H1 (cell line): Measurements from ENCODE around the gene MAPKAPK2.

Experiments used
- CBX8 ChIP-seq: fragments of 300-800, 300-1000 bp; sonication (generic); IDR thresholded peaks from 2 replicates; pipeline ENCODE4 v1.7.1; 2016; ENCODE audit warnings: low read depth, low read length, borderline replicate concordance
- CTCF ChIP-seq, 3 experiments: IDR thresholded peaks; 1 replicate in 2 of 3; 2 replicates in 1 of 3; pipeline versions ENCODE4 v1.5.1 to v1.6.1; 2011; ENCODE audit warnings: low read length in 3 of 3, mild to moderate bottlenecking in 3 of 3, inconsistent platforms in 2 of 3, low read depth in 1 of 3, moderate library complexity in 1 of 3; ENCODE audit not compliant: insufficient read depth in 1 of 3; ENCODE audit errors: control extremely low read depth in 1 of 3
- GTF2F1 ChIP-seq: IDR thresholded peaks from 2 replicates; pipeline ENCODE4 v1.6.1; 2012; ENCODE audit warnings: low read depth, low read length, improper control_type of control experiment, borderline replicate concordance
- KDM1A ChIP-seq: fragments of 200-600, 300-600 bp; sonication (generic); IDR thresholded peaks from 2 replicates; pipeline ENCODE4 v1.7.1; 2016; ENCODE audit warnings: mild to moderate bottlenecking, low read length, borderline replicate concordance
- MAFK ChIP-seq: IDR thresholded peaks from 2 replicates; pipeline ENCODE4 v1.6.1; 2012; ENCODE audit warnings: low read depth, mild to moderate bottlenecking, improper control_type of control experiment, low read length
- PHF8 ChIP-seq: fragments of 200-600 bp; sonication (generic); conservative IDR thresholded peaks from 2 replicates; pipeline ENCODE4 v1.7.1; 2012; ENCODE audit warnings: low read depth, mild to moderate bottlenecking, inconsistent platforms, low read length, moderate library complexity
- POLR2A ChIP-seq, 2 experiments: IDR thresholded peaks; 1 replicate in 1 of 2; 2 replicates in 1 of 2; pipeline ENCODE4 v1.6.1; 2011; ENCODE audit warnings: low read depth in 2 of 2, low read length in 2 of 2, mild to moderate bottlenecking in 2 of 2; ENCODE audit errors: control extremely low read depth in 1 of 2
- SP1 ChIP-seq: IDR thresholded peaks from 2 replicates; pipeline ENCODE4 v1.6.1; 2011; ENCODE audit warnings: low read depth, low read length
- USF2 ChIP-seq: IDR thresholded peaks from 2 replicates; pipeline ENCODE4 v1.6.1; 2011; ENCODE audit warnings: low read length, improper control_type of control experiment
- TF ChIP-seq, protein P1 (sequence below): fragments of 300-600 bp; sonication (generic); IDR thresholded peaks from 2 replicates; pipeline ENCODE4 v1.7.1; 2012; ENCODE audit warnings: low read length, moderate library complexity, mild to moderate bottlenecking, inconsistent platforms; ENCODE audit not compliant: insufficient replicate concordance
- TF ChIP-seq, protein P2 (sequence below): IDR thresholded peaks from 2 replicates; pipeline ENCODE4 v1.6.1; 2012; ENCODE audit warnings: inconsistent platforms

- TF ChIP-seq CTCF (IDR thresholded peaks at IDR 0.05; ENCODE audit: control extremely low read depth in 1 of 3, insufficient read depth in 1 of 3, low read depth in 1 of 3, low read length in 3 of 3) (no peak), USF2 (no peak), MAFK (no peak), SP1 (no peak), KDM1A (no peak), CBX8 (no peak), GTF2F1 (no peak), PHF8 (no peak), POLR2A (IDR thresholded peaks at IDR 0.05; ENCODE audit: control extremely low read depth in 1 of 2, low read depth in 2 of 2, low read length in 2 of 2) (no peak)
- TF ChIP-seq, protein P1, sequence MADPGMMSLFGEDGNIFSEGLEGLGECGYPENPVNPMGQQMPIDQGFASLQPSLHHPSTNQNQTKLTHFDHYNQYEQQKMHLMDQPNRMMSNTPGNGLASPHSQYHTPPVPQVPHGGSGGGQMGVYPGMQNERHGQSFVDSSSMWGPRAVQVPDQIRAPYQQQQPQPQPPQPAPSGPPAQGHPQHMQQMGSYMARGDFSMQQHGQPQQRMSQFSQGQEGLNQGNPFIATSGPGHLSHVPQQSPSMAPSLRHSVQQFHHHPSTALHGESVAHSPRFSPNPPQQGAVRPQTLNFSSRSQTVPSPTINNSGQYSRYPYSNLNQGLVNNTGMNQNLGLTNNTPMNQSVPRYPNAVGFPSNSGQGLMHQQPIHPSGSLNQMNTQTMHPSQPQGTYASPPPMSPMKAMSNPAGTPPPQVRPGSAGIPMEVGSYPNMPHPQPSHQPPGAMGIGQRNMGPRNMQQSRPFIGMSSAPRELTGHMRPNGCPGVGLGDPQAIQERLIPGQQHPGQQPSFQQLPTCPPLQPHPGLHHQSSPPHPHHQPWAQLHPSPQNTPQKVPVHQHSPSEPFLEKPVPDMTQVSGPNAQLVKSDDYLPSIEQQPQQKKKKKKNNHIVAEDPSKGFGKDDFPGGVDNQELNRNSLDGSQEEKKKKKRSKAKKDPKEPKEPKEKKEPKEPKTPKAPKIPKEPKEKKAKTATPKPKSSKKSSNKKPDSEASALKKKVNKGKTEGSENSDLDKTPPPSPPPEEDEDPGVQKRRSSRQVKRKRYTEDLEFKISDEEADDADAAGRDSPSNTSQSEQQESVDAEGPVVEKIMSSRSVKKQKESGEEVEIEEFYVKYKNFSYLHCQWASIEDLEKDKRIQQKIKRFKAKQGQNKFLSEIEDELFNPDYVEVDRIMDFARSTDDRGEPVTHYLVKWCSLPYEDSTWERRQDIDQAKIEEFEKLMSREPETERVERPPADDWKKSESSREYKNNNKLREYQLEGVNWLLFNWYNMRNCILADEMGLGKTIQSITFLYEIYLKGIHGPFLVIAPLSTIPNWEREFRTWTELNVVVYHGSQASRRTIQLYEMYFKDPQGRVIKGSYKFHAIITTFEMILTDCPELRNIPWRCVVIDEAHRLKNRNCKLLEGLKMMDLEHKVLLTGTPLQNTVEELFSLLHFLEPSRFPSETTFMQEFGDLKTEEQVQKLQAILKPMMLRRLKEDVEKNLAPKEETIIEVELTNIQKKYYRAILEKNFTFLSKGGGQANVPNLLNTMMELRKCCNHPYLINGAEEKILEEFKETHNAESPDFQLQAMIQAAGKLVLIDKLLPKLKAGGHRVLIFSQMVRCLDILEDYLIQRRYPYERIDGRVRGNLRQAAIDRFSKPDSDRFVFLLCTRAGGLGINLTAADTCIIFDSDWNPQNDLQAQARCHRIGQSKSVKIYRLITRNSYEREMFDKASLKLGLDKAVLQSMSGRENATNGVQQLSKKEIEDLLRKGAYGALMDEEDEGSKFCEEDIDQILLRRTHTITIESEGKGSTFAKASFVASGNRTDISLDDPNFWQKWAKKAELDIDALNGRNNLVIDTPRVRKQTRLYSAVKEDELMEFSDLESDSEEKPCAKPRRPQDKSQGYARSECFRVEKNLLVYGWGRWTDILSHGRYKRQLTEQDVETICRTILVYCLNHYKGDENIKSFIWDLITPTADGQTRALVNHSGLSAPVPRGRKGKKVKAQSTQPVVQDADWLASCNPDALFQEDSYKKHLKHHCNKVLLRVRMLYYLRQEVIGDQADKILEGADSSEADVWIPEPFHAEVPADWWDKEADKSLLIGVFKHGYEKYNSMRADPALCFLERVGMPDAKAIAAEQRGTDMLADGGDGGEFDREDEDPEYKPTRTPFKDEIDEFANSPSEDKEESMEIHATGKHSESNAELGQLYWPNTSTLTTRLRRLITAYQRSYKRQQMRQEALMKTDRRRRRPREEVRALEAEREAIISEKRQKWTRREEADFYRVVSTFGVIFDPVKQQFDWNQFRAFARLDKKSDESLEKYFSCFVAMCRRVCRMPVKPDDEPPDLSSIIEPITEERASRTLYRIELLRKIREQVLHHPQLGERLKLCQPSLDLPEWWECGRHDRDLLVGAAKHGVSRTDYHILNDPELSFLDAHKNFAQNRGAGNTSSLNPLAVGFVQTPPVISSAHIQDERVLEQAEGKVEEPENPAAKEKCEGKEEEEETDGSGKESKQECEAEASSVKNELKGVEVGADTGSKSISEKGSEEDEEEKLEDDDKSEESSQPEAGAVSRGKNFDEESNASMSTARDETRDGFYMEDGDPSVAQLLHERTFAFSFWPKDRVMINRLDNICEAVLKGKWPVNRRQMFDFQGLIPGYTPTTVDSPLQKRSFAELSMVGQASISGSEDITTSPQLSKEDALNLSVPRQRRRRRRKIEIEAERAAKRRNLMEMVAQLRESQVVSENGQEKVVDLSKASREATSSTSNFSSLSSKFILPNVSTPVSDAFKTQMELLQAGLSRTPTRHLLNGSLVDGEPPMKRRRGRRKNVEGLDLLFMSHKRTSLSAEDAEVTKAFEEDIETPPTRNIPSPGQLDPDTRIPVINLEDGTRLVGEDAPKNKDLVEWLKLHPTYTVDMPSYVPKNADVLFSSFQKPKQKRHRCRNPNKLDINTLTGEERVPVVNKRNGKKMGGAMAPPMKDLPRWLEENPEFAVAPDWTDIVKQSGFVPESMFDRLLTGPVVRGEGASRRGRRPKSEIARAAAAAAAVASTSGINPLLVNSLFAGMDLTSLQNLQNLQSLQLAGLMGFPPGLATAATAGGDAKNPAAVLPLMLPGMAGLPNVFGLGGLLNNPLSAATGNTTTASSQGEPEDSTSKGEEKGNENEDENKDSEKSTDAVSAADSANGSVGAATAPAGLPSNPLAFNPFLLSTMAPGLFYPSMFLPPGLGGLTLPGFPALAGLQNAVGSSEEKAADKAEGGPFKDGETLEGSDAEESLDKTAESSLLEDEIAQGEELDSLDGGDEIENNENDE = no peak
- TF ChIP-seq, protein P2, sequence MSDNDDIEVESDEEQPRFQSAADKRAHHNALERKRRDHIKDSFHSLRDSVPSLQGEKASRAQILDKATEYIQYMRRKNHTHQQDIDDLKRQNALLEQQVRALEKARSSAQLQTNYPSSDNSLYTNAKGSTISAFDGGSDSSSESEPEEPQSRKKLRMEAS = no peak
Observed at GRCh38 chr1:206742719-206743383, 58.1 kb downstream of the MAPKAPK2 start.
